LNCaP clone FGC (cell line): ENCODE results near the gene GALNT12.

Source experiments
- DNase-seq: peaks from one replicate; pipeline ENCODE4 v3.0.0-alpha.2; 2011; ENCODE audit warnings: low read depth
- H3K4me3 ChIP-seq: 2 replicates; pipeline ENCODE4 v1.5.1; 2011; ENCODE audit warnings: mild to moderate bottlenecking, low read depth, low read length, control low read depth
- TF ChIP-seq, protein P1 (sequence below): IDR thresholded peaks from 2 replicates; pipeline ENCODE4 v1.5.1; 2012; ENCODE audit warnings: mild to moderate bottlenecking; ENCODE audit not compliant: control insufficient read depth, insufficient read depth; ENCODE audit errors: extremely low read depth

The GALNT12 gene

DNA sequence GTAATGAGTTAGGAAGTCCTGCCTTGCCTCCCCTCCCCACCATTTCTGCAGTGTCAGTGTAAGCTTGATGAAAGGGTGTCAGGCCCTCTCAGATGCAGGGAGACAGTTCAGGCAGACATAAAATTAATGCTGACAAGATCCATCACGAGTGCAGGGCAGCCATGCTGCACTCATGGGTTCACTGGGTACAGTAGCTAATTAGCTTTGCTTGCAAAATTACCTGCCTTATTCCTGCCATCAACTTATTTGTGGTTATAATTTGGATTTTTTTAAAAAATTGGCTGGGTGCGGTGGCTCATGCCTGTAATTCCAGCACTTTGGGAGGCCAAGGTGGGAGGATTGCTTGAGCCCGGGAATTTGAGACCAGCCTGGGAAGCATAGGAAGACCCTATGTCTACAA is 17.9 kb downstream of the GALNT12 start:
- TF ChIP-seq, protein P1, sequence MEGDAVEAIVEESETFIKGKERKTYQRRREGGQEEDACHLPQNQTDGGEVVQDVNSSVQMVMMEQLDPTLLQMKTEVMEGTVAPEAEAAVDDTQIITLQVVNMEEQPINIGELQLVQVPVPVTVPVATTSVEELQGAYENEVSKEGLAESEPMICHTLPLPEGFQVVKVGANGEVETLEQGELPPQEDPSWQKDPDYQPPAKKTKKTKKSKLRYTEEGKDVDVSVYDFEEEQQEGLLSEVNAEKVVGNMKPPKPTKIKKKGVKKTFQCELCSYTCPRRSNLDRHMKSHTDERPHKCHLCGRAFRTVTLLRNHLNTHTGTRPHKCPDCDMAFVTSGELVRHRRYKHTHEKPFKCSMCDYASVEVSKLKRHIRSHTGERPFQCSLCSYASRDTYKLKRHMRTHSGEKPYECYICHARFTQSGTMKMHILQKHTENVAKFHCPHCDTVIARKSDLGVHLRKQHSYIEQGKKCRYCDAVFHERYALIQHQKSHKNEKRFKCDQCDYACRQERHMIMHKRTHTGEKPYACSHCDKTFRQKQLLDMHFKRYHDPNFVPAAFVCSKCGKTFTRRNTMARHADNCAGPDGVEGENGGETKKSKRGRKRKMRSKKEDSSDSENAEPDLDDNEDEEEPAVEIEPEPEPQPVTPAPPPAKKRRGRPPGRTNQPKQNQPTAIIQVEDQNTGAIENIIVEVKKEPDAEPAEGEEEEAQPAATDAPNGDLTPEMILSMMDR: no peak
- H3K4me3 ChIP-seq: no peak overlapping the region
- no peak for DNase-seq

DNA sequence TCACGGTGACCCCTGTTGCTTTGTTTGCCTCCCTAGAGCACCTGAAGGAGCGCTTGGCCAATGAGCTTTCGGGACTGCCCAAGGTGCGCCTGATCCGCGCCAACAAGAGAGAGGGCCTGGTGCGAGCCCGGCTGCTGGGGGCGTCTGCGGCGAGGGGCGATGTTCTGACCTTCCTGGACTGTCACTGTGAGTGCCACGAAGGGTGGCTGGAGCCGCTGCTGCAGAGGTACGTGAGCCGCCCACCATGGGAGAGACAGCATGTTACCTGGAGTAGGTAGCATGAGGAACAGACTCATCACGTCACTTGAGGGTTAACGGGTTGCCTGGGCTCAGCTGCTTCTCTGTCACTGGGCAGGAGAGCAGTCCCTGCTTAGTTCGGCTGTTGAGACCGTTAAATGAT is 19.2 kb downstream of the GALNT12 start:
- no peak for DNase-seq
- H3K4me3 ChIP-seq: no peak overlapping the region
- TF ChIP-seq, protein P1: no peak

DNA sequence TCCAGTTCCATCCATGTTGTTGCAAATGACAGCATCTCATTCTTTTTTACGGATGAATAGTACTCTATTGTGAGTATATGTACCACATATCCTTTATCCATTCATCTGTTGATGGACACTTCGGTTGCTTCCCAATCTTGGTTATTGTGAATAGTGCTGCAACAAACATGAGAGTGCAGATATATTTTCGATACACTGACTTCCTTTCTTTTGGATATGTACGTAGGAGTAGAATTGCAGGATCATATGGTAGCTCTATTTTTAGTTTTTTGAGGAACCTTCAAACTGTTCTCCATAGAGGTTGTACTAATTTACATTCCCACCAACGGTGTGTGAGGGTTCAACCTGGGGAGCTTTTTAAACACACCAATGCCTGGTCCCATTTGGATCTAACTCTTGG is 22.3 kb downstream of the GALNT12 start:
- DNase-seq: no peak
- H3K4me3 ChIP-seq: no peak overlapping the region
- TF ChIP-seq, protein P1: no peak

DNA sequence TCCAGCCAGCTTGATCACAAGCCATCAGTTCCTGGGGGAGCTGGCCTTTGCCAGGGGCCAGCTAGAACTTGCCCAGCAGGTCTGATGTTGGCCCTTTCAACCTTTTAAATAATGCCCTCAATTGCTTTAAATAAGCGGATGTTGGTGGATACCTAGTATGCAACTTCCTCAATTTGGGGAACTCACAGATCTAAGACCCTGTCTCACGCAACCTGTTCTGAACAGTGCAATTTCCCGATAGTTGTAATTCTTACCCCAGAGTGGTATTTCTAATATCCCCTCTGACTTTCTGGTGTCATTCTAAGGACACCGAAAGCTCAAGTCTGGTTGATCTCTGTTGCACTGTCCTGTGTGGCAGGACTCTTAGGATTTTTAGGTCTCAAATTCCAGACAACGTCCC is 23.1 kb downstream of the GALNT12 start:
- TF ChIP-seq, protein P1: no peak
- no peak overlapping the region for H3K4me3 ChIP-seq
- DNase-seq: no peak

DNA sequence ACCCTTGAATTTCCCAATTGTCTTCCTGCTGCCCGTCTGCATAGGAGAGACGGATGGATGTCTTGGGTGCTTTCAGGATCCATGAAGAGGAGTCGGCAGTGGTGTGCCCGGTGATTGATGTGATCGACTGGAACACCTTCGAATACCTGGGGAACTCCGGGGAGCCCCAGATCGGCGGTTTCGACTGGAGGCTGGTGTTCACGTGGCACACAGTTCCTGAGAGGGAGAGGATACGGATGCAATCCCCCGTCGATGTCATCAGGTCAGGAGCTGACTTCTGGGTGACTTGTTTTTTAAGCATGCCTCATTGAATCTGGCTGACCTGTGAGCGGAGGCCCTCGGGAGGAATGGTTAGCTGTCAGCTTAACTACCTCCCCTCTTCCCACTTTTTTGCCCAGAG is 24.2 kb downstream of the GALNT12 start:
- no peak for DNase-seq
- no peak overlapping the region for H3K4me3 ChIP-seq
- TF ChIP-seq, protein P1: no peak

DNA sequence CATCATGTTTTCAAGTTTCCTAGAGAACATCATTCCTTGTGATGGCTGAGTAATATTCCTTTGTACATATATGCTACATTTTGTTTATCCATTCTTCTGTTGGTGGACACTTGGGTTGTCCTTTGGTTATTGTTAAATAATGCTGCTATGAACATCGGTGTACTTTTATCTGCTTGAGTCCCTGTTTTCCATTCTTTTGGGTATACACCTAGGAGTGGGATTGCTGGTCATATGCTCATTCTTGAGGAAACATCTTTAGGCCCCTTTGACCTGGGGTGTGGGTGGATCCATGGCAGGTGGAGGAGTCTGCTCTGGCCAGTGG is 25.3 kb downstream of the GALNT12 start:
- H3K4me3 ChIP-seq: no peak overlapping the region
- DNase-seq: no peak
- TF ChIP-seq, protein P1: no peak

DNA sequence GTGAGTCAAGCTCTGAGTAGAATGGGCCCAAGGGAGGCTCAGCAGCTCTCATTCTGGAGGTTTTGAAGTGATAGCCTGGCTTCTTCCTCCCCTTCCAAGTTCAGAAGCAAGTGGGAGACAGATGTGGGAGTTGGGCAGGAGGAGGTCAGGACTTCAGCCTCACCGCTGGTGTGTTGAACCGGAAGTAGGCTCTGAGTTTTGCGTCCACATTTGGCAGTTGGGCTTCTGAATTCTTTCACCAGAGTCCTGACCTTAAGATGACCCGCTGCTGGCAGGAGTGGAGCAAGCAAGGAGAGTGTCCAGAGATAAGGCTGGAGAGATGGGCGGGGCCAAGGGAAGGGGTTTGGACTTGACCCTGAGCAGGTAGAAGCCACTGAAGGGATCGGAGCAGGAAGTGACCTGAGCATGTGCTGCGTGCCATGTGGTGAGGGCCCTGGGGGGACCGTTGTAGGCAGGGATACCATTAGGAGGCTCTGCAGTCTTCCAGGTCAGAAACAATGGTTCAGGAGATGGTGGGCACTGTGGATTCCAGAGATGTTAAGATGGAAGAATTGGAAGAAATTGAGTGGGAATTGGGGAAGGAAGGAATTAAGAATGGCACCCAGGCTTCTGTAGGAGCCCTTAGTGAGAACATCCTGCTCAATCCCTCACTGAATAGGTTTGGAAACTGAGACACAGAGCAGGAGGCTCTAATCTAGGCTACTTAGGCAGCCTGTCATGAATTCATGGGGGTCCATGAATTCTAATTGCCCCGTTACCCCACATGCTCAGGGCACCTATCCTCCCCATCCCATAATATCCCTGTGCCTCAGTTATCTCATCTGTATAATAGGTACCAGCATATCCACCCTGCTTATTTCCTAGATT is 25.9 kb downstream of the GALNT12 start:
- DNase-seq: no peak
- H3K4me3 ChIP-seq: no peak overlapping the region
- TF ChIP-seq, protein P1: no peak
